CD14-positive monocyte (primary cell): Measurements from ENCODE around the gene C1QTNF6. TPM values are rescaled to one million over a fixed set of nuclear protein-coding genes. Genes with fewer than 3 reads are reported as not detected.

Experiments
- DNase-seq, 3 donors: peaks; one replicate each; pipeline ENCODE4 v3.0.0-alpha.2; 2011 to 2022
- H2AFZ ChIP-seq: 2 replicates; pipeline ENCODE4 v1.6.0; 2012; ENCODE audit warnings: mild to moderate bottlenecking, low read depth, low read length, inconsistent platforms; ENCODE audit not compliant: insufficient read depth, poor library complexity, severe bottlenecking
- H3K27ac ChIP-seq, 2 donors: 1 replicate in 1 of 2; 2 replicates in 1 of 2; pipeline ENCODE4 v1.5.1; 2012 to 2013; ENCODE audit warnings: low read length in 2 of 2, control low read depth in 1 of 2, inconsistent platforms in 1 of 2, low read depth in 1 of 2, mild to moderate bottlenecking in 1 of 2
- H3K27me3 ChIP-seq, 2 donors: one replicate each; pipeline versions ENCODE4 v1.6.0 to v1.6.1; 2011 to 2013; ENCODE audit warnings: low read length in 2 of 2; ENCODE audit not compliant: control insufficient read depth in 2 of 2, insufficient read depth in 2 of 2
- H3K36me3 ChIP-seq, 2 donors: replicated peaks in 1 of 2; 1 replicate in 1 of 2; 2 replicates in 1 of 2; pipeline versions ENCODE4 v1.5.1 to v1.6.1; 2012 to 2013; ENCODE audit warnings: low read length in 2 of 2, control low read depth in 1 of 2, inconsistent platforms in 1 of 2, mild to moderate bottlenecking in 1 of 2; ENCODE audit not compliant: insufficient read depth in 2 of 2, control insufficient read depth in 1 of 2
- H3K4me1 ChIP-seq, 2 donors: 1 replicate in 1 of 2; 2 replicates in 1 of 2; pipeline versions ENCODE4 v1.5.1 to v1.6.1; 2012 to 2013; ENCODE audit warnings: low read length in 2 of 2, control low read depth in 1 of 2, inconsistent platforms in 1 of 2, mild to moderate bottlenecking in 1 of 2, moderate library complexity in 1 of 2; ENCODE audit not compliant: insufficient read depth in 2 of 2, control insufficient read depth in 1 of 2
- H3K4me2 ChIP-seq: replicated peaks from 2 replicates; pipeline ENCODE3; 2012; ENCODE audit warnings: low read length, moderate library complexity, mild to moderate bottlenecking; ENCODE audit not compliant: poor library complexity, severe bottlenecking; ENCODE audit errors: extremely low read depth
- H3K4me3 ChIP-seq, 3 experiments: fragments of 200-600 bp in 1 of 3; sonication (generic) in 1 of 3; replicated peaks in 1 of 3; 1 replicate in 2 of 3; 2 replicates in 1 of 3; pipeline ENCODE4 v1.5.1; 2011 to 2013; ENCODE audit warnings: low read length in 3 of 3, mild to moderate bottlenecking in 3 of 3, control low read depth in 2 of 3, low read depth in 2 of 3, inconsistent platforms in 1 of 3, moderate library complexity in 1 of 3
- H3K79me2 ChIP-seq: 2 replicates; pipeline ENCODE4 v1.6.0; 2012; ENCODE audit warnings: mild to moderate bottlenecking, control low read depth, inconsistent platforms, low read length, moderate library complexity; ENCODE audit not compliant: insufficient read depth
- H3K9ac ChIP-seq: 2 replicates; pipeline ENCODE4 v1.6.0; 2017; ENCODE audit warnings: low read length, mild to moderate bottlenecking; ENCODE audit not compliant: insufficient read depth, poor library complexity, severe bottlenecking
- H3K9me3 ChIP-seq, 2 donors: replicated peaks in 1 of 2; 1 replicate in 1 of 2; 2 replicates in 1 of 2; pipeline versions ENCODE4 v1.5.1 to v1.6.1; 2012 to 2013; ENCODE audit warnings: low read length in 2 of 2, control low read depth in 1 of 2; ENCODE audit not compliant: control insufficient read depth in 1 of 2, insufficient read depth in 1 of 2
- H4K20me1 ChIP-seq: 2 replicates; pipeline ENCODE4 v1.6.0; 2012; ENCODE audit warnings: mild to moderate bottlenecking, low read length, control low read depth, moderate library complexity; ENCODE audit not compliant: insufficient read depth
- H3K27ac Mint-ChIP-seq, 7 donors: one replicate each; pipeline ENCODE4 v1.8.0; 2020; ENCODE audit warnings: mild to moderate bottlenecking in 7 of 7, mixed read lengths in 7 of 7, moderate library complexity in 6 of 7, inconsistent platforms in 2 of 7
- H3K27me3 Mint-ChIP-seq, 3 donors: one replicate each; pipeline ENCODE4 v1.8.0; 2021 to 2022; ENCODE audit warnings: low read depth in 3 of 3, mild to moderate bottlenecking in 3 of 3, mixed read lengths in 3 of 3, moderate library complexity in 3 of 3, inconsistent platforms in 1 of 3
- H3K36me3 Mint-ChIP-seq, 2 donors: one replicate each; pipeline ENCODE4 v1.8.0; 2020; ENCODE audit warnings: mixed read lengths in 2 of 2, inconsistent platforms in 1 of 2, mild to moderate bottlenecking in 1 of 2
- H3K4me1 Mint-ChIP-seq: one replicate; pipeline ENCODE4 v1.8.0; 2020; ENCODE audit warnings: mild to moderate bottlenecking, mixed read lengths
- H3K4me3 Mint-ChIP-seq, 2 donors: one replicate each; pipeline ENCODE4 v1.8.0; 2020; ENCODE audit warnings: mild to moderate bottlenecking in 2 of 2, mixed read lengths in 2 of 2, moderate library complexity in 1 of 2
- H3K9me3 Mint-ChIP-seq, 7 donors: one replicate each; pipeline ENCODE4 v1.8.0; 2020 to 2022; ENCODE audit warnings: mixed read lengths in 7 of 7, mild to moderate bottlenecking in 6 of 7, moderate library complexity in 6 of 7, inconsistent platforms in 2 of 7
- CTCF ChIP-seq: fragments of 200-600 bp; IDR thresholded peaks from one replicate; pipeline ENCODE4 v1.8.0; 2022; ENCODE audit warnings: antibody characterized with exemption, mild to moderate bottlenecking
- WGBS: methylation state at CpG from one replicate; pipeline ENCODE4 v1.1.5; 2013; ENCODE audit warnings: missing lambda C conversion rate; ENCODE audit not compliant: insufficient coverage; 5-methylcytosine and 5-hydroxymethylcytosine counted together
- intact Hi-C, 2 donors: fragments of 100-400 bp; cut with micrococcal nuclease; formaldehyde crosslinking; loops; one replicate each; pipeline versions ENCODE4 v1.15.0 to v1.15.1; 2023
- polyA plus RNA-seq, 3 donors: library from polyadenylated mRNA; depleted of rRNA in 1 of 3; unstranded in 2 of 3; stranded (reverse) in 1 of 3; fragments of 300-500 nt in 2 of 3; fragments of >200 nt in 1 of 3; fragmentation: Illumina TruSeq in 2 of 3; gene quantifications; 1 replicate in 2 of 3; 2 replicates in 1 of 3; pipeline ENCODE4 v1.2.3, GENCODE V29; 2012 to 2021

C1QTNF6 gene
- polyA plus RNA-seq, 3 donors, result 0.14 to 2.3 (median 0.24) TPM

- no peaks in the 10 kb centered on the region for H4K20me1 ChIP-seq
- no peaks in the 10 kb centered on the region for H3K36me3 ChIP-seq
- H3K27ac ChIP-seq, result no peak overlapping the region
- Mint-ChIP-seq H3K4me3 (no peak overlapping the region), H3K27ac (no peak overlapping the region), H3K9me3 (peaks cover 0 to 1% (median 0%) of the 10 kb centered on the region in 7 donors), H3K27me3 (peaks cover 0 to 9% (median 1%) of the 10 kb centered on the region in 3 donors), H3K4me1 (no peaks in the 10 kb centered on the region), H3K36me3 (no peaks in the 10 kb centered on the region)
- no peaks in the 10 kb centered on the region for H3K9me3 ChIP-seq
- H2AFZ ChIP-seq, result no peak overlapping the region
- intact Hi-C loops, result no loop called here
- no peak overlapping the region for H3K9ac ChIP-seq
- no peak for DNase-seq
- H3K4me2 ChIP-seq, result no peak overlapping the region
- 87% methylated on average over 10 of the region's 16 CpGs for WGBS
- no peak overlapping the region for H3K4me3 ChIP-seq
- no peaks in the 10 kb centered on the region for H3K79me2 ChIP-seq
- no peaks in the 10 kb centered on the region for H3K4me1 ChIP-seq
- TF ChIP-seq CTCF, result no peak
- no peaks in the 10 kb centered on the region for H3K27me3 ChIP-seq
These were observed 49.0 kb downstream of the C1QTNF6 start for GRCh38 chr22:37138849-37139561.

DNA sequence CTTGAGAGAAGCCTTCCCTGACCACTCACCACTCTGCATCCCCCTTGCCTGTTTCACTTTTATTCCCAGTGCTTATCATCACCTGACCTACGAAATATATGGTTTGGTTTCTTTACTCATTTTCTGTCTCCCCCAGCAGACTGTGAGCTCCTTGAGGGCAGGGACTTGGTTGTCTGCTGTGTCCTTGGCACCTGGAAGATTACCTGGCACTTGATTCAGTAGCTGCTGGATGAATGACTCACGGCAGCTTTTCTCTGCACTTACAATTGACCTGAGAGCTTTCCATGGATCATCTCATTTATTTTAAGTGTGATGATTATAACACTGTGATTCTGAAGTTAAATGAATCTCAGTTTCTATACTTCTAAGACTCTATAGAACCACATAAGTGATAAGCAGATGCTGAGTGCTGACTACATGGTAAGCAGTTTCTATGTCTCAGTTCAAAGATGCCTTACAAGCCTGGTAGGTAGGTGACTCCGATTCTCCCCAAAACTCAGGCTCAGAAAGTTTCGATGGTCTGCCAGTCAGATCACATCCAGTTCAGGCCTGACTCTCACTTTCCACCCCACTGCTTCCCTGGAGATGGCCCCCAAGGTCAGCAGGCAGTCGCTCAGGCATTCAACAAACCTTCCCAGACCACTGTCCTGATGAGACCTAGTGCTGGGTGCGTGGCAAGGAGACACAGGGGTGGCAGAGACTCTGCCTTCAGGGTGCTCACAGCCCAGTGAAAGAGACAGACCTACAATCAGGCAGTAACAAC lies 50.0 kb downstream of the C1QTNF6 start:
- WGBS, result 50% methylated on average over 1 of the region's 6 CpGs
- Histone ChIP-seq H3K79me2 (no peaks in the 10 kb centered on the region), H3K4me1 (no peaks in the 10 kb centered on the region), H3K27ac (no peak overlapping the region), H3K9ac (no peak overlapping the region), H3K27me3 (no peaks in the 10 kb centered on the region), H4K20me1 (no peaks in the 10 kb centered on the region), H3K4me2 (no peak overlapping the region), H3K4me3 (no peak overlapping the region), H3K36me3 (no peaks in the 10 kb centered on the region), H3K9me3 (no peaks in the 10 kb centered on the region), H2AFZ (no peak overlapping the region)
- Mint-ChIP-seq H3K4me1 (no peaks in the 10 kb centered on the region), H3K27ac (no peak overlapping the region), H3K36me3 (no peaks in the 10 kb centered on the region), H3K27me3 (peaks cover 0 to 8% (median 1%) of the 10 kb centered on the region in 3 donors), H3K9me3 (peaks cover 0 to 1% (median 0%) of the 10 kb centered on the region in 7 donors), H3K4me3 (no peak overlapping the region)
- no peak for DNase-seq
- intact Hi-C loops, result no loop called here
- TF ChIP-seq CTCF, result no peak
